NCI-H1436 (cell line): ENCODE data around the gene SH3BGR.

Experiments used
- DNase-seq: peaks from one replicate; lab custom pipeline; 2025; lab: John Stamatoyannopoulos, UW

Gene SH3BGR

DNA sequence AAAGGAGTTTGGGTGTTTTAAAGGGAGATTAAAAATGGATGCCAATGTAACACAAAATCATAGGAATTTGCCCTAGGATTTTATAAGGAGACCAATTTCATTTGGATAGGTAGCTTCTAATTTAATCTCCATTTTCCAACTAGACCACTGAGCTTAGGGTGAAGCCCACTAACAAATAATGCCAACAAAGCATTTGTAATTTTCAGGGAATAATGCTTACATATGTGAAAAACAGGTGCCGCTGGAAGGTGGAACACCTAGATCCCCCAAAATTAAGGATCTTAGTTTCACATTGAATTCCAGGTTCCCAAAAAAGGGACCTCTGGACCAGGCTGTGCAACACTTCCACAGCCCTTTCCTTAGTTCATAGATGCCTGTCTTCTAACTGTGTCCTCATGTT lies 94.8 kb downstream of the SH3BGR start:
- DNase-seq: no peak

DNA sequence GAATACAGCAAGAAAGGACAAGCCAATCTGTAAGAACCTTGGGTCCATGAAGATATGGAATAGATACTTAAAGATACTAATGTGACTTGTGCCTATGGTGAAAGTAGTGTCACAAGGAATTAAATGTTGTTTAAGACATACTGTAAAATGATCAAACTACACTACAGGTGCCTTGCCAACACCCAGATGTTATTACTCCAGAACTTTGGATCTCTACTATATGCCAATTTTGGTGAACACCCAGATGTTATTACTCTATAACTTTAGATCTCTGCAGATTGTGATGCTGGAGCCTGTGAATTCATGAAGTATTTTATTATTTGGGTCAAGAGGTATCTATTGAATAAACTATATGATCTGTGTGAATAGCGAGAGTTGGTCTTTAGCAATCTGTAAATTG lies 101.1 kb downstream of the SH3BGR start:
- DNase-seq: no peak

DNA sequence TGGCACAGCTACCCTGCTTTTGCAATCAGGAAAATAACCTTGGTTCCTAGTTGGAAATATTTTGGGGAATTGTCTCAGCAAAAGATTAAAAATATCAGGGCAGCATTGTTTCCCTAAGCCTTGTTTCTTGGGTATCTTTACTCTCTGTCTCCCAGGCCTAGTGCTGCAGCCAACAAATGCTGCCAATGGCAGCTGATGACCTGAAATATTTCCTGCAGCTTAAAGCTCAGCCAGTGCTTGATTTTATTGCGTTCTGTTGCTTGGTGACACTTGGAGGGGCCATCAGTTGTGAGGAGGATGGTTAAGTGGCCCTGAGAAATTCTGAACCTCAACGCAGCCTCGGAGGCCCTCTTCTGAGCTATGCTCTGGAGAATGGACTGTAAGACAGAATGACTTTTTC lies 101.6 kb downstream of the SH3BGR start:
- no peak for DNase-seq

DNA sequence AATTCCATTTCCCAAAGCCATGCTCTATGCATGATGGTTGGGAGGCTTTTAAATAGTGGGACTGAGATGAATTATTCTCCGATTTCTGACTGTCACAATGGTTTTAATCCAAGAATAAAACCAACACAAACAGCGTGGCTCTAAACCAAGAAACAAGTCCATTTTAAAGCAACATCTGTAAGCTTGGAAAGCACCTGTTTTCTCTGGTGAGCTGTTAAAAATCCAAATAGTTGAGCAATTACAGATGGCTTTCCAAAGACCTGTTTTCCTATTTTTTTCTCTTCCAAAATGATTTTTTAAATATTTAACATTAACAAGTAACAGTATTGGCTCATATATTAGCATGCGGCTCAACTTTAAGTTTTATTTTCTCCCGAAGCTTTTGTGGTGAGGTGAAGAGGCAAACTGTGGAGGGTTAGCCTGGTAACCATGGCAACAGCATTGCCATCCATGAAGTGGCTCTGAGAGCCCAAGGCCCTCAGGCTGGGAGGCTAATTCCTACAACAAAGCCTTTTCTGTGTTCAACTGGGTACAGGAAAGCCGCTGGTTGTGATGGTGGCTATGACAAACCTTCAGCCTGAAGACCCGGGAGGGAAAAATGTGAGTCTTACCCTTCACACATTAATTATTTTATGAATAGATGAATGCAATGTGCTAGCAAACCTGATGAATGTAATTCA lies 104.3 kb downstream of the SH3BGR start:
- peak; percentile 51 for DNase-seq

DNA sequence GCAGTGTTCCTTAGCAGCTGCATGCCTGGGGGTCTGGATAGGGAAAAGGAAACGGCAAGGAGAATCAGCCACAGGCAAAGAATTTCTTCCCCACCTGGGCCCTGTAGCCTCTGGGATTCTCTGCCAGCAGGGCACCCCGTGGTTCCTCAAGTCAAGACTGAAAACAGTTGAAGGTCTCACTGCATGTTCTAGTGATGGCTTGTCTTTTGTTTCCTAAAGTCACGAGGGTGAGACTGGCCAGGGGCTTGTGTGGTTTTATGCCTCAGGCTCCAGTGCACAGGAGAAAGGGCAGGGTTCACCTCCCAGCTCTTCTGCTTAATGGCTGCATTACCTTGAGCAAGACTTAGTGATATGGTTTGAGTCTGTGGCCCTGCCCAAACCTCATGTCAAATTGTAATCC lies 107.7 kb downstream of the SH3BGR start:
- no peak for DNase-seq

- no peak for DNase-seq
Measured at GRCh38 chr21:39561140-39561539, 109.4 kb downstream of the SH3BGR start.

- DNase-seq: no peak
Measured at GRCh38 chr21:39562791-39563770, 111.3 kb downstream of the SH3BGR start.

DNA sequence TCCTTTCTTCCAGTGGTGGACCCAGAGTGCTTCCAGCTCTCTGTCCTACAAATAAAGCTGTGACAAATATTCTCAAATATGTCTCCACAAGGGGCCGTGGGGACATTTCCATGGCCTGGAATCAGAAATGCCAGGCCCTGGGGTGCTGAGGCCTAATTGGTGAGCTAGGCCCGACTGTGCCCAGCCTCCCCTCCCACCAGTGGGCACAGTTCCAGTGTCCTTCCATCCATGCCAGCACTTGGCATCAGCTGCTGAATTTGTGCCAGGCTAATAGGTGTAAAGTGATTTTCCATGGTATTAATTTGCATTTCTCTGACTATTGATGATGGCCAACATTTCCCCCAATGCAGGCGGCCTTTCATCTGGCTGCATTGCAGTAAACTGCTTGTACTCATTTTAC lies 112.4 kb downstream of the SH3BGR start:
- no peak for DNase-seq
